Activated CD8-positive, alpha-beta memory T cell treated with anti-CD3 and anti-CD28 coated beads, Interleukin-2, amount 10 ng/mL, durations not matched to agents 7 days and 5 days (primary cell): ENCODE data around the gene MTR. TPM values are rescaled to one million over a fixed set of nuclear protein-coding genes. Genes with fewer than 3 reads are reported as not detected.
A peak's percentile ranks its signal among the peaks of the same experiment; 100 is the strongest.

ENCODE experiments used
- ATAC-seq: fragments of 150-1000 bp; cut with Tn5 transposase; one replicate; pipeline ENCODE4 v1.10.0; 2021; ENCODE audit warnings: moderate library complexity
- CTCF ChIA-PET: fragments of 350-600 bp; sonication (Branson Sonifier 250); formaldehyde crosslinking; loops from one replicate; lab custom pipeline; 2021; ENCODE audit warnings: antibody characterized with exemption; lab: Charles Lee
- DNase-seq: peaks from one replicate; pipeline ENCODE4 v3.0.0-alpha.2; 2020
- H3K27ac Mint-ChIP-seq: one replicate; pipeline ENCODE4 v1.8.0; 2021; ENCODE audit warnings: mild to moderate bottlenecking, mixed read lengths
- H3K27me3 Mint-ChIP-seq: one replicate; pipeline ENCODE4 v1.8.0; 2021; ENCODE audit warnings: mixed read lengths
- H3K36me3 Mint-ChIP-seq: one replicate; pipeline ENCODE4 v1.8.0; 2021; ENCODE audit warnings: mild to moderate bottlenecking, mixed read lengths
- H3K4me1 Mint-ChIP-seq: one replicate; pipeline ENCODE4 v1.8.0; 2021; ENCODE audit warnings: mixed read lengths
- H3K4me3 Mint-ChIP-seq: one replicate; pipeline ENCODE4 v1.8.0; 2021; ENCODE audit warnings: mild to moderate bottlenecking, moderate library complexity, mixed read lengths
- H3K9me3 Mint-ChIP-seq: one replicate; pipeline ENCODE4 v1.8.0; 2022; ENCODE audit warnings: low read depth, mixed read lengths
- total RNA-seq, 2 experiments: library from RNA; stranded (reverse); gene quantifications; one replicate each; pipeline ENCODE4 v1.2.3, GENCODE V29; 2021

The MTR gene
- total RNA-seq, 2 experiments from 2014 or later = 43.5 to 46.9 TPM

DNA sequence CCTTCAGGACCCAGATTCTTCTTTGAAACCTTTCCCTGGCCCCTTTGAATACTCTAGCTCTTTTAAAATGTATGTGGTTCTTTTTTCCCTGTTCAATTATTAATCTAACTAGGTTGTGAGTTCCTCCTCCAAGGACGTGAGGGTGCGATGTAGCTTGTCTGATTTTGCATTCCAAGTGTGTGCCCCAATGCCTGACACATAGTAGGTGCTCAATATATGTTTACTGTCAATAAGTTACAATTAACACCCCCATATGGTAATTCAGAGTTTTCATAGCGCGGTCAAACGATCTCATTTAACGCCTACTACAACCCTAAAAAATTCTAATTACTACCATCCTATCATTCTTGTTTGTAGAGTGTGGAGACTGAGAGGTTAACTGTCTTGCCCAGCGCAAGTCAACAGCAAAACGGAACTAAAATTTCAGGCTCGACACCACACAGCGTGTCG is 482 bp upstream of the MTR start:
- peaks cover 8% of the 10 kb centered on the region for H3K27me3 Mint-ChIP-seq
- peak overlapping the region; percentile 91 for H3K4me3 Mint-ChIP-seq
- H3K9me3 Mint-ChIP-seq = no peaks in the 10 kb centered on the region
- CTCF ChIA-PET = interaction anchor here (1.1 to 1.3 kb wide), 2 partner anchors 35 to 190 kb away, joined by 3 to 8 read pairs; partner anchors contain the start of gene HEATR1
- H3K36me3 Mint-ChIP-seq = peaks cover 6% of the 10 kb centered on the region
- no peak for DNase-seq
- ATAC-seq = no peak
- peak overlapping the region; percentile 97 for H3K27ac Mint-ChIP-seq
- peaks cover 29% of the 10 kb centered on the region for H3K4me1 Mint-ChIP-seq

DNA sequence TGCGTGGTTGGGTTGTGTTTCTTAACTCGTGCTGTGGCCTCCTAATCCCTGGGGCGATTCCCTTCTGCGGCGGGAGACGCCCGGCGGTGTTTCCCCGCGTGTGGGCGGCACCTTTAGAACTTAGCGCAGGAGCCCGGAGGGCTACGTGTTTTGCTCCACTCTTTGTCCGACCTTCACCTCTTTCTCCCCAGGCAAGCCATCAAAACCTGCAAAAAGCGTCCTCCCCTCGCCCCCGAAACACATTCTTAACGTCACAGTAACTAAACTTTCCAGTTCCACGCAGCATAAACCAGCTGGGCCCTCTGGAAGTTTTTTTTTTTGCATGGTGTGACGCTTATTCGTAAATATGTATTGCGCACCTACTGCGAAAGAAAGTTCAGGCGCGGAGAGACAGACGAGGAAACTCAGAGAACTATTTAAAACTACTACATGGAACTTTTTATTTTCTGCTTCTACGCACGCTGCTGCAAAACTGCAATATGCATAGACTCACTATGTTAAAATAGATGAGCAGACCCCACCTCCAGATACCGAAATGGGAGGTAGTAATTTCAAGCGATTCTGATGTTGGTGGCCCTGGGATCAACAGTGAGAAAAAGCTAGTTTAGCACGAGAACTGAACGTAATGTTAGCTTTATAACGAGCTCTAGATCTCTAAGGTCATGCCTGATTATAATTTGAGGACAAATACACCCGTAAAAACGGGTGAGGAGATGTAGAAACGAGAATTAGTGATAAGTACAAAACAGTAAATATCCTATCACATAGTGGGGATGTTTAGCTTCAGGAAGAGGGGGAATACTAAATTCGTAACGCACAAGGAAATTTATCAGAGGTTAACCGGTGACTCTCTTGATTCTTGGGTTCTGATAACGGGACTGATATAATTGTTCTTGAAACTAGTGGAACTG is 920 bp downstream of the MTR start:
- H3K36me3 Mint-ChIP-seq = peaks cover 9% of the 10 kb centered on the region
- peak; percentile 2 for ATAC-seq
- CTCF ChIA-PET = no interaction called here
- DNase-seq = no peak
- peak overlapping the region; percentile 91 for H3K4me3 Mint-ChIP-seq
- H3K27me3 Mint-ChIP-seq = peaks cover 4% of the 10 kb centered on the region
- no peaks in the 10 kb centered on the region for H3K9me3 Mint-ChIP-seq
- H3K4me1 Mint-ChIP-seq = peaks cover 41% of the 10 kb centered on the region
- peak overlapping the region; percentile 97 for H3K27ac Mint-ChIP-seq

DNA sequence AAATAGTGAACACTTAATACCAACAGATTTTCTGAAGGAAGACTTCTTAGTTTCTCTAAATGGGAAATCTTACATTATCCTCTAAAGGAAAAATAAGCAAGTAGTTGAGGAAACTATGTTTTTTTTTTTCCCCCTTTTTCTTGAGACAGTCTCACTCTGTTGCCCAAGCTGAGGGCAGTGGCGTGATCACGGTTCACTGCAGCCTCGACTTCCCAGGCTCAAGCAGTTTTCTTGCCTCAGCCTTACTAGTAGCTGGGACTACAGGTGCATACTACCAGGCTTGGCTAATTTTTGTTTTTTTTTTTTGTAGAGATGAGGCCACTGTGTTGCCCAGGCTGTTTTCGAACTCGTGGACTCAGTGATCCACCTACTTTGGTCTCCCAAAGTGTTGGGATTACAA is 3.9 kb downstream of the MTR start:
- Mint-ChIP-seq H3K4me1 (peaks cover 54% of the 10 kb centered on the region), H3K27ac (no peak overlapping the region)

DNA sequence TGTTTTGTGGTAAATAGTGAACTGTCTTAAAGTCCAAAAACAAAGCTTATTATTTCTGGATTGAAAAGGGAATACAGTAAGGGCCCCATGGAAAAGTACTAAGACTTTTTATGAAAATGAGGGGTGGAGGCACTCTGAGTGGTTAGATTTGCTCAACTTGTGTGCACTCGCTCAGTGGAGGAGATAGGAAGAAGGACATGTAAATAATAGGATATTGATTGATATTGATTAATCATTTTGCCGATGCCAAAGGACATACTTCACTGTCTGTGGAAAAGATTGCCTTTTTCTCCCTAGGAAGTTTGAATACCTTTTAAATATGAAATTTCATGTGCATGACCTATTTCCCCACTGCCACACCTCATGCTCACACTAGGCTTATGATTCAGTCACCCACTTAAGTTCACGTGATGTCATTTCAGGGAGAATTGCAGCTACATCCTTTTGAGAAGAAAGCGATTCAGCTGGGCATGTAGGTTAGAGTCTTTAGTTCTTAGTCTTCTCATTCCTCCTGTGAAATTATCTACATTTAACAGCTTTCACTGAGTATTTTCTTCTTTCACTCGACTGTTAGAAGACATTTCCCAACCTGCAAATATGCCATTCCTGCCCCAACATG is 5.0 kb downstream of the MTR start:
- ATAC-seq (no peak), DNase-seq (no peak)
- CTCF ChIA-PET = no interaction called here
- Mint-ChIP-seq H3K9me3 (no peaks in the 10 kb centered on the region), H3K27ac (no peak overlapping the region), H3K4me3 (no peak overlapping the region), H3K27me3 (no peaks in the 10 kb centered on the region), H3K36me3 (peaks cover 21% of the 10 kb centered on the region), H3K4me1 (peaks cover 47% of the 10 kb centered on the region)

More for the DNA sequence above, 3.9 kb downstream of the MTR start:
- ATAC-seq (no peak), DNase-seq (no peak)
- H3K9me3 Mint-ChIP-seq = no peaks in the 10 kb centered on the region
- no peak overlapping the region for H3K4me3 Mint-ChIP-seq
- no peaks in the 10 kb centered on the region for H3K27me3 Mint-ChIP-seq
- CTCF ChIA-PET = no interaction called here
- H3K36me3 Mint-ChIP-seq = peaks cover 20% of the 10 kb centered on the region

DNA sequence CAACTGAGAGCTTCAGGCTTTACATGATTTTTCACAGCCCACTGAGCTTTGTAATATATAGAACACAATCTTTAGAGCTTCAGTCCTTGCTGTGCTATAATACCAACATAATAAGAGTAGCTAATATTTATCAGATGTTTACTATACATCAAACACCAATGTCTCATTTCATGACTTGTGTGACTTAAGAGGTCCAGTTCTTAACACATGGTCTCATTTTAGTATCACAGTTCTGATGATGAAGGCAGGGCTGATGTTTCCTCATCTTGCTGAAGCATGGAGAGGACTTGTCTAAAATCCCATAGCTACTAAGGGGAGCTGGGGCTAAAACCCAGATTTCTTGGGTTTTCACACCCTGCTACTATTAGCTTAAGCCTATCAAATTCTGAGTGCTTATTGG is 5.5 kb downstream of the MTR start:
- Mint-ChIP-seq H3K36me3 (peaks cover 21% of the 10 kb centered on the region), H3K9me3 (no peaks in the 10 kb centered on the region), H3K27ac (no peak overlapping the region), H3K4me1 (peaks cover 47% of the 10 kb centered on the region), H3K27me3 (no peaks in the 10 kb centered on the region), H3K4me3 (no peak overlapping the region)
- CTCF ChIA-PET = no interaction called here
- ATAC-seq (no peak), DNase-seq (no peak)

DNA sequence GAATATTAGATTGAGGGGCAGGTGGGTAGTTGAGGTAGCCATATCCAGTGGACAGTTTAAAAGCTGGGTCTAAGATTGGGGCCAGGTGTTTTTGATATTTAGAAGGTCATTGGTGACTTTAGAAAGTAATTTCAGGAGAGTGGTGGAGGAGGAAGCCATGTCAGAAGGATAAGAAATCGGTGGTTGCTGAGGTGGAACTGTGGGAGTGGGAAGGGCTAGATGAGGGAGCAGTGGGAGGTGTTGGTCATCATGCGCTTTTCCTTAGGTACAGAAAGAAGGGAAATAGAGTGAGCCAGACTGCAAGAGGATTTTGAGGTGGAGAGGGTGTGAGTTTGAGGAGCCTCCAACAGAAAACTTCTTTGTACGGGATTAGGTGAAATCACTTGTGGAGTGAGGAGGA is 7.2 kb downstream of the MTR start:
- Mint-ChIP-seq H3K4me1 (peaks cover 38% of the 10 kb centered on the region), H3K27me3 (no peaks in the 10 kb centered on the region), H3K27ac (no peak overlapping the region), H3K4me3 (no peak overlapping the region), H3K36me3 (peaks cover 24% of the 10 kb centered on the region), H3K9me3 (no peaks in the 10 kb centered on the region)
- ATAC-seq = no peak
- no peak for DNase-seq
- CTCF ChIA-PET = interaction anchor here (1.4 kb wide), 1 partner anchor 34 kb away, joined by 3 read pairs; no protein-coding TSS in a partner anchor

DNA sequence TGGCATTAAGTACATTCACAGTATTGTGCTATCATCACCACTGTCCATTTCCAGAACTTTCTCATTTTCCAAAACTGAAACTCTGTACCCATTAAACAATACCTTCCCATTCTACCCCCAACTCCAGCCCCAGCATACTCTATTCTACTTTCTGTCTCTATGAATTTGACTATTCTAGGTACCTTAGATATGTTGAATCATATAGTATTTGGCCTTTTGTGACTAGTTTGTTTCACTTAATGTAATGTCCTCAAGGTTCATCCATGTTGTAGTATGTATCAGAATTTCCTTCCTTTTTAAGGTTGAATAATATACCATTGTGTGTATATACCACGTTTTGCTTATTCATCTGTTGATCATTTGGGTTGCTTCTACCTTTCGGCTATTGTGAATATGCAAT is 11.5 kb downstream of the MTR start:
- no peak for DNase-seq
- no peaks in the 10 kb centered on the region for H3K27me3 Mint-ChIP-seq
- no peak overlapping the region for H3K27ac Mint-ChIP-seq
- H3K4me3 Mint-ChIP-seq = no peak overlapping the region
- peaks cover 10% of the 10 kb centered on the region for H3K4me1 Mint-ChIP-seq
- no peaks in the 10 kb centered on the region for H3K9me3 Mint-ChIP-seq
- H3K36me3 Mint-ChIP-seq = peaks cover 41% of the 10 kb centered on the region
- no peak for ATAC-seq
- CTCF ChIA-PET = no interaction called here

DNA sequence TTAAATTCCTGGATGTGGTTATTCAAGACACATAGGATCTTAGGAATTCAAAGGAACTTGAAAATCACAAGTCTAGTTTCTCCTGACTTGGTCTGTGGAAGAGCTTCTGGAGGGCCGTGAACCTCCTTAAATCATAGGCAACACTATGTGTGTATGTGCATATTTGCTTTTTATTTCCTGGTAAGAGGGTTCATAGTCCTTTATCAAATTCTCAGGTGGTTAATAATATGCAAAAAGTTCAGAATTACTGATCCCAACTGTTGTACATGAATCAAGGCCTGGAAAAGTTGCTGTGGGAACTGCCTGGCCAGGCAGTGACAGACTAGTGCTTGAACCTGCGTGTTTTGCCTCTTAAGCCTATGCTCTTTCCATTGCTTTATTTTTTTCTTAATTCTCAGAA is 12.9 kb downstream of the MTR start:
- Mint-ChIP-seq H3K9me3 (no peaks in the 10 kb centered on the region), H3K36me3 (peaks cover 45% of the 10 kb centered on the region), H3K27me3 (no peaks in the 10 kb centered on the region), H3K27ac (no peak overlapping the region), H3K4me3 (no peak overlapping the region), H3K4me1 (no peaks in the 10 kb centered on the region)
- ATAC-seq = no peak
- DNase-seq = no peak
- CTCF ChIA-PET = interaction anchor here (1.0 kb wide), 1 partner anchor 49 kb away, joined by 3 read pairs; no protein-coding TSS in a partner anchor

DNA sequence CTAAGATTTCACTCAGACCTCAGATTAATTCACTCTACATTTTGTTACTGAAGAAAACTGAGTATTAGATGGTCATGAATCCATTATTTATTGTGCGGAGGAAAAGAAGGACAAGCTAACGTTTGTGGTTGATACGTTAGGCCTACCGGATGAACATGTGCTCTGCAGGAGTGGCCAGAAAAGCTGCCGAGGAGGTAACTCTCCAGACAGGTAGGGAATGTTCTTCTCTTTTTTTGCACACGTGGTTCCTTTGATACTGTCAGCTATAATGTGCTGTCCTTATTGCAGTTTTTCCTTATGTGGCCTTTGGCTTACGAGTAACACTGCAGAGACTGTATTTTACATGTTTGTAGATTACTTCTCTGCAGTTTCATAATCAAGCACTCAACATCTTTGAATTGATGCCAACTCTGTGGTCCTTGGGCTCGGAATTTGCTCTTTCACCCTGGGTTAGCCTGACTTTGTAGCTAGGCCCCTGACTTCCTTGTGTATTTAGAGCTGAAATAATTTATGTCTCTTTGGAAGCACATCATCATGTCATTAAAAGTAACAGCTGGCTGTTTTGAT is 13.6 kb downstream of the MTR start:
- no peaks in the 10 kb centered on the region for H3K9me3 Mint-ChIP-seq
- no peaks in the 10 kb centered on the region for H3K27me3 Mint-ChIP-seq
- no peak overlapping the region for H3K27ac Mint-ChIP-seq
- H3K36me3 Mint-ChIP-seq = peaks cover 42% of the 10 kb centered on the region
- H3K4me1 Mint-ChIP-seq = no peaks in the 10 kb centered on the region
- no peak for ATAC-seq
- H3K4me3 Mint-ChIP-seq = no peak overlapping the region
- CTCF ChIA-PET = interaction anchor here (1.0 kb wide), 1 partner anchor 49 kb away, joined by 3 read pairs; no protein-coding TSS in a partner anchor
- no peak for DNase-seq

DNA sequence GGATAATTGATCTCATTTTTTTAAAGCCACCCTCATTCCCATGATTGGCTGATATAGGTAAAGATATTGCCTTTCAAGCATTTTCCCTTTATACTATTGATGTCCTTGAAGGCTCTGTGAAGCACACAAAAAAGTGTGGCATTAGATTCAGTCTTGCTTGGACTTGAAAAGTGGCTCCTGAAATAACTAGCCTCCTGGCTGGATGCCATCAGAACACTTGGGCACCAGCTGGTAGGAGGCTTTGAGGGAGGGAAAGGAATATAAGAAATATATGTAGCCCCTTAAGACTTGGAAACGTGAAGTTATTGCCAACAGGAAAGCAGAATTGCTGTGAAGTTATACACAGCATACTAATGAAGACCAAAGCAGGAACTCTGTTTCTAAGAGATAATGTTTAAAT is 14.1 kb downstream of the MTR start:
- peaks cover 45% of the 10 kb centered on the region for H3K36me3 Mint-ChIP-seq
- H3K4me1 Mint-ChIP-seq = no peaks in the 10 kb centered on the region
- no peak overlapping the region for H3K4me3 Mint-ChIP-seq
- no peaks in the 10 kb centered on the region for H3K27me3 Mint-ChIP-seq
- ATAC-seq = no peak
- CTCF ChIA-PET = no interaction called here
- no peaks in the 10 kb centered on the region for H3K9me3 Mint-ChIP-seq
- no peak overlapping the region for H3K27ac Mint-ChIP-seq
- DNase-seq = no peak

DNA sequence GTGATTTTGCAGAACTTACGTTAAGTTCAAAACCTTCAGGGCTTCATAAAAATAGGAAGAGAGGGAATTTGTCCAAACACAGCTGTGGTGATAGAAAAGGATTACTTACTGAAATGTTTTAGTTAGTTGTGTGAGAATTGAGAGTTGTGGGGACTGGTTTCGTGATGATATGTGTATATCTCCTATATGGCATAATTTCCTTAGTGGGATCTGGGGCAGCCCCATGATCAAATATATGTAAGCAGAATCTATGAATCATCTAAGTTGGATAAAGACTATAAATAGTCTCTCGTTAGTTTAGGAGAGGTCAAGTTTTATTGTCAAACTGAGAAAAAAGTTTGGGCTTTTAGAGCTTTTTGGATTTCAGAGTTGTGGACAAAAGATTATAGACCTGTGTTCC is 14.9 kb downstream of the MTR start:
- H3K36me3 Mint-ChIP-seq = peaks cover 45% of the 10 kb centered on the region
- no peak overlapping the region for H3K27ac Mint-ChIP-seq
- H3K27me3 Mint-ChIP-seq = no peaks in the 10 kb centered on the region
- no peak for ATAC-seq
- no peaks in the 10 kb centered on the region for H3K9me3 Mint-ChIP-seq
- no peak for DNase-seq
- H3K4me1 Mint-ChIP-seq = no peaks in the 10 kb centered on the region
- CTCF ChIA-PET = no interaction called here
- no peak overlapping the region for H3K4me3 Mint-ChIP-seq

DNA sequence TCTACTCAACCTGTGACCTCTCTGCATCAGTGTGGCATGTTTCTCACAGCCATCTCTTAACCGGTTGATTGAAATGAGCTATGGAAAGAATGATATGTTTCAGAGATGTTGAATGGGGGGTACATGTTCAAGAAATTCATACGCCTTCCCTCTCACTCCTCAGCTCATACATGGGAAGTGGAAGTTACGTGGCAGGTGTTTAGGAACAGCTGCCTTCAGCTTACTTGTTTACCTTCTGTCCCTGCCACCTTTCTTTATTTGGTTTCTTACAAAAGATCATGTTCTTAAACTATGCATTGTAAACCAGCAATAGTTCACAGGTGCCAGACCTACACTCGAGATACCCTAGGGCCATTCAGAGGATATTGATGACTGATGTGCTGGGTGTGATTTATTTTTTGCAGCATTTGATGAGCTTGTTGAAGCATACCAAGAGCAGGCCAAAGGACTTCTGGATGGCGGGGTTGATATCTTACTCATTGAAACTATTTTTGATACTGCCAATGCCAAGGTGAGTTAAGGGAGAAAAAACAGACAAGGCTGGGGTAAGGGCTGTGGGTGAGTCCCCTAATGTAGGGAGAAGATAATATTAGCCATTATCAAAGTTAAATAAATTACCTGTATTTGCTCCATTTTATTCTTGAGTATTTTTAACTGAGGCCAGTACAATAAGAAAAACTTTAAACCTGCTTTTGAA is 17.4 kb downstream of the MTR start:
- Mint-ChIP-seq H3K4me3 (no peak overlapping the region), H3K4me1 (no peaks in the 10 kb centered on the region), H3K27ac (no peak overlapping the region), H3K9me3 (no peaks in the 10 kb centered on the region), H3K36me3 (peaks cover 54% of the 10 kb centered on the region), H3K27me3 (no peaks in the 10 kb centered on the region)
- CTCF ChIA-PET = interaction anchor here (0.5 to 1.3 kb wide), 3 partner anchors 53 to 274 kb away, joined by 3 to 5 read pairs (median 3); no protein-coding TSS in a partner anchor
- DNase-seq (no peak), ATAC-seq (no peak)

DNA sequence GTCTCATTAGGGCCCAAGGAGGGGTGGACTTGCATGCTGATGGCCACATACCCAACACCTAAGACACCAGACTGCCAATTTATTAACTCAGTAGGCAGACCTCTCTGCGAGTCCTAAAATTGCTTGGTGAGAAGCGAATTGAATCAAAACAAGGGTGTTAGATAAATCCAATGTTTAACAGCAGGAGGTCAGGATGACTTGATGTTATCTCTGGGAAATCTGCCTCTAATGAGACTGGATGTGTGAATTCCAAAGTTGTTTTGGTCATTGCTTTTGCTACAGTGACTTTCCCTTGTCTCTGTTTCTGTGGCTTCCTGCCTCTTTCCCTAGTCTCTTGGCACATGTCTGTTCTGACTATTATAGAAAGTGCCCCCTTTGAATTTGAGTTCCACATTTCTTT is 20.8 kb downstream of the MTR start:
- CTCF ChIA-PET = interaction anchor here (0.9 kb wide), 2 partner anchors 57 to 207 kb away, joined by 3 read pairs; no protein-coding TSS in a partner anchor
- Mint-ChIP-seq H3K36me3 (peaks cover 40% of the 10 kb centered on the region), H3K4me3 (no peak overlapping the region), H3K27me3 (no peaks in the 10 kb centered on the region), H3K4me1 (no peaks in the 10 kb centered on the region), H3K9me3 (no peaks in the 10 kb centered on the region), H3K27ac (no peak overlapping the region)
- no peak for ATAC-seq
- DNase-seq = no peak
